ENCODE data around the gene CD40LG. TPM values are rescaled to one million over a fixed set of nuclear protein-coding genes. Genes with fewer than 3 reads are reported as not detected.

Gene CD40LG
- total RNA-seq, 1 donor from 2014 or later, result not detected

DNA sequence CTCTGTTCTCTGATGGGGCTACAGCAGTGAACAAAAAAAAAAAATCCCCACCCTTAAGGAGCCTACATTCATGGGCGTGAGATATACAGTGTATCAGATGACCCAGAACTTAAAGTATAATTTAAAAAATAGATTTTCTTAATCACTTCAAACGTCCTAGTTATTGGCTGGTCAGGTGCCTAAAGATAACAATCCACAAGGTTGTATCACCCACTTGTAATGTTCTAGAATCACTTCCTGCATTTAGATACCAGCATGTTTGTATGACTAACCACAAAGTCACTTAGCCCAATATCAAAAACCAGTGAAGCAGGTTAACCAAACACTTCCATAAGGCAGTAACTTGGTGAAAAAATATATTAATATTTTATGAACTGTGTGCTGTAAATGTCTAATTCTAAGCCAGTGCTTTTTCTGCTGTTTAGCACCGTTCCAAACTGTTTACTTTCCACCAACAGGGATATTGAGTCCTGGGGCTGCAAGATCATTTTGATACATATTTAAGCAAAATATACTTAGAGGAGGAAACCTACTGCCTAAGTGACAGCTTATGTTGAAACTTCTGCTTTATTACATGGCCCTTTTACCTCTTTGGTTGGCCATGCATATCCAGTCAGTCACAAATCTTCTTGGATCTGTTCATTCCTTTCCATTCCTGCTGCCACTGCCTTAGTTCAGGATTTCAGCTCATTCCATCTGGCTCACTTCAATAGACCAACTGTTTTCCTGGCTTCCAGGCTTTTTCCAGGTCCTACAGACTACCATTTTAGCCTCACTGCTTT is 43.3 kb downstream of the CD40LG start:
- DNase-seq (ENCODE audit: low spot score), result no peak
- intact Hi-C loops (cut with DNase I), result no loop called here

DNA sequence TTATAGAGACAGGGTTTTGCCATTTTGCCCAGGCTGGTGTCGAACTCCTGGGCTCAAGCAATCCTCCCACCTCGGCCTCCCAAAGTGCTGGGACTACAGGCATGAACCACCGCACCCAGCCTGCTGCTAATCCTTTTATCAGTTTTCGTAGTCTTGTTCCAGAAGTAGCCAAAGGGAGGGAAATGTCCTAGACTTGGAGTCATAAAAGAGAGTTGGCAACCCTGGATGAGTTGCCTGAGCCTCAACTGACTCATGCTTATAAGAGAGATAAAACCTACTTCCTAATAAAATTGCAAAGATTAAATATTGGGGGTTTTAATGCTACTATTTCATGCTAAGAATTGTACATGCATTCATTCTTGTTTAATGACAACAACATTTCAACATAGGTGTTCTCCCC is 44.3 kb downstream of the CD40LG start:
- intact Hi-C loops (cut with DNase I), result no loop called here
- no peak for DNase-seq (ENCODE audit: low spot score)

DNA sequence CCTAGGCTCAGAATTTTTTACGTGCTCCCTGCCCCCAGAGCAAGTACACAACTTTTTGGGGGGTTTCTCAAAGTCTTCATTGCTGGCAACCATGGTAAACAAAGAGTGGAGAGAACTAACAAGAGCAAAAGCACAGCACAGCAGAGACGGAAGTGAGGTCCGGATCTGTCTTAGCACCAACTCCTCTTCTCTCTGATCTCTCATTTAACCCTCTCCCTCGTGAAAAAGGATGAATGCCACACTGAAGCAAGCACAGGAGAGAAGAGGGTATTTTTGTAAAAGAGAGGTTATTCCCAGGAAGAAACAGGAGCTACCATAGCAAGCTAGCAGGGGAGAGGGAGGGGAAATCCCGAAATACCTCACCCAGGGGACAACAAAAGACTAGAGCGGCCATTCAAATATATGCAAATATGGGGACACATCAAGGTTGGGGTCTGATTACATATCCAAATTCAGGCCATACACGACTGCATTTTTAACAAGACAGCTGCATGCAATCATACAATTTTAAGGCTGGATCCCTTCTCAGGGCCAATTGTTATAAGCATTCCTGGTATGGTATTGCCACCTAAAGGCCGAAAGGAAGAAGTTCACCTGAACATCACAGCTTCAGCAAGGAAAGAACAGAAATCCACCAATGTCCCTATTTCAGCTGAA is 46.6 kb downstream of the CD40LG start:
- intact Hi-C loops (cut with DNase I), result no loop called here
- DNase-seq (ENCODE audit: low spot score), result no peak

DNA sequence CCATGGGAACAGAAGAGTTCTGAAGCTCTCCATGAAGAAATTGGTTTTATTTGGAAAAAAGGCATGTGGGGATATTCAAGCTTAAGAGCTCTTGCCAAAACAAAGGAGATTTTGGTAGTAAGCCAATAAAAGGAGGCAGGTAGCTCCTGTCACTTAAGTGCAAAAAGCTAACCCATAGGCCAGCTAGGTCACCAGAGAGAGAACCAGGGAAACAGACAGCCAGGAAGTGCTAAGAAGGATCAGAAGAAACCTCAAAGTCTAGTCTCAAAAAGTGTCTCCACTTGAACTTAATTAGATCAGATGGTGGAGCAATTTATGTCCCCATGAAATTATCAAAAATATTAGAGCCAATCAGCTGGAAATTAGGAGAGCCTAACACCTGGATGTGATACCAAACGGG is 49.2 kb downstream of the CD40LG start:
- intact Hi-C loops (cut with DNase I), result no loop called here
- DNase-seq (ENCODE audit: low spot score), result no peak

DNA sequence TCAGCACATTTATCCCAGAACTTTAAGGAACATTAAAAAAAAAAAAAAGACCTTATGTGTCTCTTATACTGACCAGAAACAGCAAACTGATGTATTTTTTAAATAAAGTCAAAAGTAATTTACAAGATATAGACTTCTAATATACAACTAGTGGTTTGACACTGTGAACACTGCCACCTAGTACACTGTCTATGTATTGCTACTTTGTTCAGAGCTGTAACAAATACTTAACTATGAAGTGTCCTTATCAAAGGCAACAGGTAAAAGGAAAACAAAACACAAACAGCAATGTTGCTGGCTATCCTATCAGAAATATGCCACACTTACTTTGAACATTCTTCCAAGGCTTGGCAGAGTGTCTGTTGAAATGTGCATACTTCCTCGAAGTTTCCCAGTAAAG is 60.4 kb downstream of the CD40LG start:
- intact Hi-C loops (cut with DNase I), result no loop called here
- DNase-seq (ENCODE audit: low spot score), result no peak

Other genes starting within 250 kb of the CD40LG start
- gene BRS3, start 160.2 kb upstream of the CD40LG start, total RNA-seq, result not detected
- 66.2 TPM for gene HTATSF1, start 150.6 kb upstream of the CD40LG start, total RNA-seq
- gene VGLL1, start 115.9 kb upstream of the CD40LG start, total RNA-seq, result not detected
- gene ARHGEF6, start 132.8 kb downstream of the CD40LG start, total RNA-seq, result 51.3 TPM
- gene RBMX, start 232.6 kb downstream of the CD40LG start, total RNA-seq, result 92.7 TPM